ENCODE results near the gene MOGAT3.

MOGAT3 gene

GRCh38 chr7:101235050-101235449 lies 34.2 kb upstream of the MOGAT3 start:
- no peak for DNase-seq (ENCODE audit: extremely low spot score, insufficient read length, low read depth)
- FAIRE-seq = no peak

- no peak for FAIRE-seq
- DNase-seq (ENCODE audit: extremely low spot score, insufficient read length, low read depth) = no peak
Observed at GRCh38 chr7:101234636-101235035, 33.8 kb upstream of the MOGAT3 start.

- FAIRE-seq (no peak), DNase-seq (ENCODE audit: extremely low spot score, insufficient read length, low read depth) (no peak)
Observed at GRCh38 chr7:101233907-101234547, 33.2 kb upstream of the MOGAT3 start.

GRCh38 chr7:101232141-101232850 lies 31.5 kb upstream of the MOGAT3 start:
- no peak for DNase-seq (ENCODE audit: extremely low spot score, insufficient read length, low read depth)
- no peak for FAIRE-seq

GRCh38 chr7:101231644-101232043 lies 30.8 kb upstream of the MOGAT3 start:
- FAIRE-seq = no peak
- no peak for DNase-seq (ENCODE audit: extremely low spot score, insufficient read length, low read depth)

GRCh38 chr7:101226721-101227120 lies 25.9 kb upstream of the MOGAT3 start:
- DNase-seq (ENCODE audit: extremely low spot score, insufficient read length, low read depth) = no peak
- FAIRE-seq = no peak

GRCh38 chr7:101225650-101226049 lies 24.8 kb upstream of the MOGAT3 start:
- DNase-seq (ENCODE audit: extremely low spot score, insufficient read length, low read depth) = no peak
- FAIRE-seq = no peak

GRCh38 chr7:101223528-101223927 lies 22.7 kb upstream of the MOGAT3 start:
- DNase-seq (ENCODE audit: extremely low spot score, insufficient read length, low read depth) = no peak
- FAIRE-seq = no peak

- no peak for DNase-seq (ENCODE audit: extremely low spot score, insufficient read length, low read depth)
- no peak for FAIRE-seq
Observed at GRCh38 chr7:101222275-101222830, 21.5 kb upstream of the MOGAT3 start.

- DNase-seq (ENCODE audit: extremely low spot score, insufficient read length, low read depth) = no peak
- no peak for FAIRE-seq
Observed at GRCh38 chr7:101220295-101220694, 19.5 kb upstream of the MOGAT3 start.

- FAIRE-seq = no peak
- DNase-seq (ENCODE audit: extremely low spot score, insufficient read length, low read depth) = no peak
Observed at GRCh38 chr7:101218236-101219125, 17.6 kb upstream of the MOGAT3 start.

GRCh38 chr7:101217388-101218235 lies 16.8 kb upstream of the MOGAT3 start, which contains the start of the genes PLOD3 and ZNHIT1:
PLOD3 (minus strand) TSS chr7:101217581; CDS start chr7:101217274, 307 bp downstream.
ZNHIT1 (plus strand) TSS chr7:101218165; CDS start chr7:101218196, 31 bp downstream.
- FAIRE-seq (peak; percentile 97), DNase-seq (ENCODE audit: extremely low spot score, insufficient read length, low read depth) (peak; percentile 98)

GRCh38 chr7:101216860-101217387 lies 16.1 kb upstream of the MOGAT3 start:
- DNase-seq (ENCODE audit: extremely low spot score, insufficient read length, low read depth) = no peak
- FAIRE-seq = no peak

- FAIRE-seq (no peak), DNase-seq (ENCODE audit: extremely low spot score, insufficient read length, low read depth) (no peak)
Observed at GRCh38 chr7:101216001-101216859, 15.4 kb upstream of the MOGAT3 start.

GRCh38 chr7:101212014-101212413 lies 11.2 kb upstream of the MOGAT3 start:
- DNase-seq (ENCODE audit: extremely low spot score, insufficient read length, low read depth) (no peak), FAIRE-seq (no peak)

- DNase-seq (ENCODE audit: extremely low spot score, insufficient read length, low read depth) (no peak), FAIRE-seq (no peak)
Observed at GRCh38 chr7:101211501-101211900, 10.7 kb upstream of the MOGAT3 start.

- FAIRE-seq = no peak
- DNase-seq (ENCODE audit: extremely low spot score, insufficient read length, low read depth) = no peak
Observed at GRCh38 chr7:101210143-101210542, 9.3 kb upstream of the MOGAT3 start.

- no peak for FAIRE-seq
- no peak for DNase-seq (ENCODE audit: extremely low spot score, insufficient read length, low read depth)
Observed at GRCh38 chr7:101208794-101209193, 8.0 kb upstream of the MOGAT3 start.

All from GM18507 (cell line).